NCI-H1417 treated with DMSO at 0.1 percent for 48 hours (cell line): Measurements from ENCODE around the gene SH3BP5.

ENCODE experiments used
- DNase-seq: peaks from one replicate; lab custom pipeline; 2025; lab: John Stamatoyannopoulos, UW

The SH3BP5 gene

DNA sequence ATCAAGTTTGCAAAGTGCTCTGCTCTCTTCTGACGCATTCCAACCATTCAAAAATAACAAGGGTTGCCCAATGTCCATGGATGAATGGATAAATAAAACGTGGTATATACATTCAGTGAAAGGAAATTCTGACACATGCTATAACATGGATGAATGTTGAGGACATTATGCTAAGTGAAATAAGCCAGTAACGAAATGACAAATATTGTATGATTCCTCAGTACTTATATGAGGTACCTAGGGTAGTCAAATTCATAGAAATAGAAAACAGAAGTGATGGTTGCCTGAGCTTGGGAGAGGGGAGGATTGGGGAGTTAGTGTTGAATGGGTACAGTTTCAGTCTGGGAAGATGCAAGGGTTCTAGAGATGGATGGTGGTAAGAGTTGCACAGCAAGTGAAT lies 33.9 kb downstream of the SH3BP5 start:
- no peak for DNase-seq

GRCh38 chr3:15297608-15298350 lies 34.6 kb downstream of the SH3BP5 start:
- no peak for DNase-seq

GRCh38 chr3:15295506-15295905 lies 36.9 kb downstream of the SH3BP5 start:
- no peak for DNase-seq

DNA sequence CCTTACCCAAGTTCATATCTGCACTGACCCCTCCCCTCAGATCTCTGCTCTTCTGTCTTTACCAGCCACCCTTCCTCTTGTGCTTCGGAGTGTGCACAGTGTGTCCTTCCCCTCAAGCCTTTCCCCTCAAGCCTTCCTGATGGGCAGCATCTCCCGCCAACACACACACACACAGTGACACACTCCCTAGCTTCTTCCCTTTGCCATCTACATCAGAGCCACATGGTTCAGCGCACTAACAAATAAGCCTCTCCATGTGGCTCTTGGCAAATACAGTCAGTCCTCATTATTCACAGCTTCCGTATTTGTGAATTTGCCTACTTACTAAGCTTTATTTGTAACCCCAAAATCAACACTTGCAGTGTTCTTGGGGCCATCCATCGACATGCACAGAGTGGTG lies 37.5 kb downstream of the SH3BP5 start:
- no peak for DNase-seq

- no peak for DNase-seq
Measured at GRCh38 chr3:15292765-15293522, 39.4 kb downstream of the SH3BP5 start.

DNA sequence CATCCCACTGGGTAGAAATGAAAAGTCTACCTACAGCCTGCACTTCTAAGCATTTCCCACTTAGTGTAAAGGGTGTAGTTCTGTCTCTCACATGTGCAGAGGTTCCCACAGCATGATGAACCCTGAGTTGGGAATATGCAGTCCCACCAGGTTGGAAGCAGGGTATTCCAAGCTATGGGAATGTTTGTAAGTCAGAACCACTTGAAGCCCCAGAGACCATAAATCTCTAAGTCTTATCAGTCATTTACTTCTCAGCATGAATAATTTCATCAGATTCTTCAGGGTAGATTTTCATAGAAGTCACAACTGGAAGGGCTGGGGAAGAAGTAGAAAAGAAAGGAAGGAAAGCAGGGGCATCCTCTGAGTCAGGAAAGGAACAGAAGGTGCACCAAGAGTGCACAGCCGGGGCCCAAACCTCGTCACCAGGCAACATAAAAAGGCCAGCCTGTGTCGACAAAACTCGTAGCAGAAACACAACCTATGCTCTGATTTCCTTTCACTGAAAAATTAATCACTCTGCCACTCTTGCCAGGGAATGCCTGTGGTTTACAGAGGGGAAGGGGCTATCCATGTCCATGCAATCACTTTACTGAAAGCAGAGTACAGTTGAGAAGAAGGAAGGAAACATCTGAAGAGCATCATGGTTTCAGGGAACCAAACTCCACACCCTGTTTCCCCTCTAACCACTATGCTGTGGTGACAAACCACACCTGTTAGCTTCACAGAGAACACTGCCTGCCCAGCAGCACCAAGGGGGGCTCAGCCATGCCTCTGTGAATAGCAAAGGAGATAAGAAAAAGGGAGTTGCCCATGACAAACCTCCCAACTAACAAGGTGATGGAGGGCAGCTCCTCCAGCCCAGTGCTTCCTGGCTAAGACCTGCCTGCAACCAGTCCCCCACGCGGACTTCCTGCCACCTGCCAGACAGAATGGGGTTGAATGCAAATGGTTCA lies 40.5 kb downstream of the SH3BP5 start:
- DNase-seq, result no peak

- DNase-seq, result no peak
Measured at GRCh38 chr3:15290736-15291135, 41.6 kb downstream of the SH3BP5 start.

DNA sequence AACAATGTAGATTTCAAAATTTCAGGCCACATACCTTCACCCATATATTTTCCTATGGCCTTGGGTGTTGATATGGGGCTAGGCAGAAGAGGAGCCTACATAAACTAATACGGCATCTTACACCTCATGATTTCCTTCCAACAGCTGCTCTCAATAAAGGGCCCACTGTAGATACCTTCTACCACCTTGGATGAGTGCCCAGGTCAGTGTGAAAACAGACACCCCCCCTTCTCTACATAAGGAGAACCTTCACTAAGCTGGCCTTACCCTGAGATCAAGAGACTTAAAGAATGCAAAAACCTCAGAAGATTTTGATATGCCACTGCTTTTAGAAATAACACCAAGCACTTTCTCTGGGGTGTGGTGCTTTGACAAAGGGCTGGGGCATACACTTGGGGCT lies 42.7 kb downstream of the SH3BP5 start:
- DNase-seq, result no peak

DNA sequence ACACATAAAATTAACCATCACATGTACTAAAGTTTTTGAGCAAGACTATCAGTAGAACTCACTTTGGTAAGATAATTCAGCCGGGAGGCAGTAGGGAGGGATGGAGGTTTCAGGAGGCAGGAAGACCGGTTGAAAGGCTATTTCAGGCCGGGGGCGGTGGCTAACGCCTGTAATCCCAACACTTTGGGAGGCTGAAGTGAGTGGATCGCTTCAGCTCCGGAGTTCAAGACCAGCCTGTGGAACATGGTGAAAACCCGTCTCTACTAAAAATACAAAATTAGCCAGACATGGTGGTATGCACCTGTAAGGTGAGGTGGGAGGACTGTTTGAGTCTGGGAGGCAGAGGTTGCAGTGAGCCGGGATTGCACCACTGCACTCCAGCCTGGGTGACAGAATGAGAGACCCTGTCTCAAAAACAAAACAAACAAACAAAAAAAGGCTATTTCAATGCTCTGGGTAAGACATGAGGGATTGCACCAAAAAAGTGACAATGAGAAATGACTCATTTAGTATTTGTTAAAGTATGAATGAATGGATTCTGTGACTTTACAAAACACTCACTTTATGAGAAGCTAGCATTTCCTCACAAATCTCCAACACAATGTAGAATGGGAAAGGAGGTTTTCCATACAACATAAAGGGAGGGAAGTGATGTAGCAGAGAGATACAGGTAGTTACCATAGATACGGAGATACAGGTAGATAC lies 43.9 kb downstream of the SH3BP5 start:
- DNase-seq, result no peak

GRCh38 chr3:15287565-15288330 lies 44.6 kb downstream of the SH3BP5 start:
- DNase-seq, result no peak

DNA sequence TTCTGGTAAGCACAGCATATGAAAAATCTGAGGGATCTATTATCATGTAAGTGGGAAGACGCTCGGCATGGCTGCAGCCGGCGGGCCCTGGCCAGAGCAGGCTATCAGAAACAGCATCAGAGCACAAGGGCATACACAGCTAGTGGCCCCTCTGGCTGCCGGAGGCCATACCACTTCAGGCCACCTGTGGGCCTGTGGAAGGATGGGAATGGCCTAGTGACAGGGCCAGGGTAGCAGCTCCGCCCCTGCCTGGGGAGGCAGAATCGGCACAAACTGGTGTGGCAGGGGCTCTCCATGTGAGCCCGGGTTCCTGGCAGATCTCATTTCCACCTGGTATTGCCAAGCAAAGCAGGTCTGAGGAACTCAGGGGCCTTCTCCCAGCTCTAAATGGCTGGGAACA lies 46.4 kb downstream of the SH3BP5 start:
- no peak for DNase-seq

GRCh38 chr3:15284121-15284889 lies 48.1 kb downstream of the SH3BP5 start:
- DNase-seq, result no peak

DNA sequence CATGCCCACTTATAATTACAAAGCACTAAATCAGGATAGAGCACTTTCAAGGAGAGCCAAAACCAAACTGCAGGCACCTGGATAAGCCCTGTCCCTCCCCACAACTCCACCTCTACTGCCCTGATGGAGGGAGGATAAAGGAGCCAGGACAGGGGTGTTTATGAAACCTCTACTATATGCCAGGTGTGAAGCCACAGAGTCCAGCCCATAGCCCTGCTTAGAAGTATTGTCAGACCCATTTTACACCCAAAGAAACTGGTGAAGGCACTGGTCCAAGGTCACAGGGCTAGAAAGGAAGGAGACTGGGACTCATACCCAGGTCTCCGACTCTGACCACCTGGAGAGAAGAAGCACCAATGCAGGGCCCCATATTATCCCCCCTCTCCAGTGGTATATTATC lies 48.7 kb downstream of the SH3BP5 start:
- DNase-seq, result no peak

- no peak for DNase-seq
Measured at GRCh38 chr3:15281817-15282216, 50.6 kb downstream of the SH3BP5 start.

- DNase-seq, result no peak
Measured at GRCh38 chr3:15280853-15281532, 51.4 kb downstream of the SH3BP5 start.

- no peak for DNase-seq
Measured at GRCh38 chr3:15279671-15280402, 52.5 kb downstream of the SH3BP5 start.

DNA sequence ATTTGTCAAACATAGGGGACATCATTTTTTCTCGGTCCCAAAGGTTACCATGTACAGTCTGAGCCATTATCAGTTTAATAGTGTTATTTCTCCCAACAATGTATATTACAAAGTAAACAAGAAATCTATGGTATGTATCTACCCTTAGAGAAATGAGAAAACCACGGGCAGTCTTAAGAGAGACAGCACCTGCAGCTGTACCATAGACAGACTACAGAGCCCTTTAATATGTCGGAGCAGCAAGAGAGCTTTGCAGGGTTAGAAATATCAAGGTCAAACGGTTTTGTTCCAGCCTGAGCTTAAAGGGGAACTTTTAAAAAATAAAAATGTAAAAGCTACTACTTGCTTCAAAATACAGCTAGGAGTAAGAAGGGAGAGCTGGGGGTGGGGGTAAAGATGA lies 53.2 kb downstream of the SH3BP5 start:
- DNase-seq, result no peak

DNA sequence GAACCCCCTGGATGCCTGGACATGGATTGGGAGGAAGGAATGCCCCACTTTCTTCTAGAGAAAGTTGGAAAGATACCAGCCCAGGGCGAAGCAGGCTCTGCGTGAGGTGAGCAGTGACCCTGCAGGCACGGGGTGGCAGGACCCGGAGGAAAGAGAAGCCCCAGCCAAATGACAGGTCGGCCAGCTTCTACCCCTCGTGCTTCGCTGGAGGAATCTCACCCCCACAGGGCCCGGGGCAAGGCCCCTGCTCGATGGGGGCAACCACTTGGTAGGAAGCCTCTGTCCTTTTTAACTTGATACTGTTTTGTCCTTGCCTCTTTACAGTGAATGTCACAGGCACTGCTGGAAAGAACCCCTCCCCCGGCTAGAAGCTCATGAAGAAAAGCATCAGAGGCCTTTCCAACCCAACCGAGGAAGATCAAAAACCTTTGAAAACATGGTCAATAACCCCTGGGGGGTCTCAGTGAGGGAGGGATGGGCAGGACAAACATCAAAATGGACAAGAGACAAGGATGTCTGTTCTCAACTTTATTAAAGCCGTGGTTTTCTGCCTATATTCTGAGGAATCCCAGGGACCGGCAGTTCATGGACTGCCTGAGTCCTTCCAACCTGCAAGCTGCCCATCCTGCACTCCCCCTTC lies 54.4 kb downstream of the SH3BP5 start:
- DNase-seq, result no peak
